ES-I3 (cell line): ENCODE results near the gene GLYAT.

Source experiments
- H3K36me3 ChIP-seq: 2 replicates; pipeline ENCODE4 v1.6.1; 2013; ENCODE audit warnings: mild to moderate bottlenecking, low read length, control low read depth, moderate library complexity; ENCODE audit not compliant: insufficient read depth
- H3K4me1 ChIP-seq: 2 replicates; pipeline ENCODE4 v1.6.1; 2013; ENCODE audit warnings: mild to moderate bottlenecking, control low read depth, low read length; ENCODE audit not compliant: insufficient read depth
- H3K9ac ChIP-seq: 2 replicates; pipeline ENCODE4 v1.6.1; 2013; ENCODE audit warnings: low read depth, mild to moderate bottlenecking, low read length, moderate library complexity
- H3K9me3 ChIP-seq: 2 replicates; pipeline ENCODE4 v1.6.1; 2013; ENCODE audit warnings: mild to moderate bottlenecking, low read length, moderate library complexity; ENCODE audit not compliant: control insufficient read depth, insufficient read depth

The GLYAT gene

GRCh38 chr11:58765078-58765477 lies 33.3 kb upstream of the GLYAT start:
- no peaks in the 10 kb centered on the region for H3K36me3 ChIP-seq
- H3K9me3 ChIP-seq = no peaks in the 10 kb centered on the region; the same call in 1 of the 2 replicates
- no peak overlapping the region for H3K9ac ChIP-seq
- H3K4me1 ChIP-seq = no peaks in the 10 kb centered on the region

- H3K9ac ChIP-seq = no peak overlapping the region
- H3K36me3 ChIP-seq = no peaks in the 10 kb centered on the region
- no peaks in the 10 kb centered on the region; the same call in 1 of the 2 replicates for H3K9me3 ChIP-seq
- no peaks in the 10 kb centered on the region for H3K4me1 ChIP-seq
Measured at GRCh38 chr11:58763120-58763490, 31.4 kb upstream of the GLYAT start.

- Histone ChIP-seq H3K9ac (no peak overlapping the region), H3K9me3 (no peaks in the 10 kb centered on the region; the same call in 1 of the 2 replicates), H3K4me1 (no peaks in the 10 kb centered on the region), H3K36me3 (no peaks in the 10 kb centered on the region)
Measured at GRCh38 chr11:58762284-58763119, 30.8 kb upstream of the GLYAT start.

- H3K36me3 ChIP-seq = no peaks in the 10 kb centered on the region
- no peaks in the 10 kb centered on the region for H3K4me1 ChIP-seq
- no peaks in the 10 kb centered on the region for H3K9me3 ChIP-seq
- no peak overlapping the region for H3K9ac ChIP-seq
Measured at GRCh38 chr11:58757439-58757838, 25.7 kb upstream of the GLYAT start.

GRCh38 chr11:58745705-58746364 lies 14.1 kb upstream of the GLYAT start:
- Histone ChIP-seq H3K9me3 (peaks cover 3% of the 10 kb centered on the region; the same call in 1 of the 2 replicates), H3K36me3 (no peaks in the 10 kb centered on the region), H3K4me1 (no peaks in the 10 kb centered on the region), H3K9ac (no peak overlapping the region)

GRCh38 chr11:58744988-58745704 lies 13.4 kb upstream of the GLYAT start:
- Histone ChIP-seq H3K36me3 (no peaks in the 10 kb centered on the region), H3K9ac (no peak overlapping the region), H3K9me3 (peaks cover 3% of the 10 kb centered on the region; the same call in 1 of the 2 replicates), H3K4me1 (no peaks in the 10 kb centered on the region)

- H3K36me3 ChIP-seq = no peaks in the 10 kb centered on the region
Measured at GRCh38 chr11:58742981-58743880, 11.5 kb upstream of the GLYAT start.

GRCh38 chr11:58742140-58742539 lies 10.4 kb upstream of the GLYAT start:
- H3K9me3 ChIP-seq = peaks cover 3% of the 10 kb centered on the region; the same call in 1 of the 2 replicates
- H3K9ac ChIP-seq = no peak overlapping the region
- no peaks in the 10 kb centered on the region for H3K4me1 ChIP-seq
- H3K36me3 ChIP-seq = no peaks in the 10 kb centered on the region

More at GRCh38 chr11:58742981-58743880, 11.5 kb upstream of the GLYAT start:
- no peaks in the 10 kb centered on the region for H3K4me1 ChIP-seq
- H3K9me3 ChIP-seq = peaks cover 3% of the 10 kb centered on the region; the same call in 1 of the 2 replicates
- H3K9ac ChIP-seq = no peak overlapping the region

- Histone ChIP-seq H3K9me3 (peaks cover 3% of the 10 kb centered on the region; the same call in 1 of the 2 replicates), H3K9ac (no peak overlapping the region), H3K4me1 (no peaks in the 10 kb centered on the region), H3K36me3 (no peaks in the 10 kb centered on the region)
Measured at GRCh38 chr11:58741127-58741526, 9.4 kb upstream of the GLYAT start.

GRCh38 chr11:58740447-58740846 lies 8.7 kb upstream of the GLYAT start:
- peaks cover 3% of the 10 kb centered on the region; the same call in 1 of the 2 replicates for H3K9me3 ChIP-seq
- H3K9ac ChIP-seq = no peak overlapping the region
- no peaks in the 10 kb centered on the region for H3K4me1 ChIP-seq
- no peaks in the 10 kb centered on the region for H3K36me3 ChIP-seq

- Histone ChIP-seq H3K36me3 (no peaks in the 10 kb centered on the region), H3K9ac (no peak overlapping the region), H3K4me1 (no peaks in the 10 kb centered on the region), H3K9me3 (0 out of 2 replicates have a peak, but pooled peaks cover 3% of the 10 kb centered on the region)
Measured at GRCh38 chr11:58739725-58740430, 8.1 kb upstream of the GLYAT start.

- H3K36me3 ChIP-seq = no peaks in the 10 kb centered on the region
- H3K9ac ChIP-seq = no peak overlapping the region
- H3K9me3 ChIP-seq = no peaks in the 10 kb centered on the region
- no peaks in the 10 kb centered on the region for H3K4me1 ChIP-seq
Measured at GRCh38 chr11:58734681-58735490, 3.1 kb upstream of the GLYAT start.
